K562 (cell line): Measurements from ENCODE around the gene ATAD3C. TPM values are rescaled to one million over a fixed set of nuclear protein-coding genes. Genes with fewer than 3 reads are reported as not detected.

Experiments
- ATAC-seq: fragments of 200-7000 bp; cut with Tn5 transposase; 3 replicates; pipeline ENCODE4 v1.9.1; 2020; ENCODE audit warnings: moderate library complexity
- BruUV-seq: library from RNA; stranded (reverse); fragments of 400-500 nt; replicated peaks from 2 replicates; lab custom pipeline; 2021; lab: Mats Ljungman, UMichigan
- CTCF ChIA-PET: fragments of 300-600 bp; formaldehyde crosslinking; extraction: SDS; loops from one replicate; lab custom pipeline; 2021; ENCODE audit warnings: low intra/inter-chr PET ratio; lab: Yijun Ruan, JAX
- POLR2A ChIA-PET: fragments of 300-600, 350-650 bp; sonication (Branson Sonifier 250); formaldehyde crosslinking; extraction: SDS; loops from one replicate; lab custom pipeline; 2021; ENCODE audit warnings: antibody characterized with exemption, inconsistent platforms; lab: Yijun Ruan, JAX
- DNase-seq, 4 experiments: peaks; one replicate each; pipeline versions ENCODE4 v3.0.0 to v3.0.0-alpha.2; 2011 to 2018; ENCODE audit warnings: low spot score in 3 of 4, mixed read lengths in 3 of 4; ENCODE audit errors: extremely low read depth in 1 of 4
- FAIRE-seq: peaks from 2 replicates; lab custom pipeline; 2011; peaks lifted over from hg19 to GRCh38; lab: Jason Lieb, UNC
- H2AFZ ChIP-seq: 2 replicates; pipeline ENCODE4 v1.6.0; 2011; ENCODE audit warnings: low read depth, low read length, control low read depth, inconsistent platforms
- H3K27ac ChIP-seq: fragments of 200-600 bp; 3 replicates; pipeline ENCODE4 v1.8.0; 2011; ENCODE audit warnings: low read depth, mild to moderate bottlenecking, control low read depth, inconsistent platforms, low read length, moderate library complexity, mixed read lengths; ENCODE audit errors: extremely low read depth
- H3K27me3 ChIP-seq, 2 experiments: fragments of 300-600 bp in 1 of 2; 2 replicates in 1 of 2; 3 replicates in 1 of 2; pipeline versions ENCODE4 v1.6.0 to v1.8.0; 2011; ENCODE audit warnings: inconsistent platforms in 2 of 2, low read length in 2 of 2, mild to moderate bottlenecking in 1 of 2, mixed read lengths in 1 of 2, moderate library complexity in 1 of 2; ENCODE audit not compliant: control insufficient read depth in 2 of 2, insufficient read depth in 2 of 2
- H3K36me3 ChIP-seq: fragments of 300-600 bp; 3 replicates; pipeline ENCODE4 v1.8.0; 2011; ENCODE audit warnings: mild to moderate bottlenecking, low read length, inconsistent platforms; ENCODE audit not compliant: control insufficient read depth, insufficient read depth
- H3K4me1 ChIP-seq, 2 experiments: fragments of 200-600 bp in 1 of 2; replicated peaks in 1 of 2; 2 replicates in 1 of 2; 3 replicates in 1 of 2; pipeline versions ENCODE4 v1.5.1 to v1.8.0; 2011; ENCODE audit warnings: inconsistent platforms in 2 of 2, low read length in 2 of 2, mild to moderate bottlenecking in 1 of 2, mixed read lengths in 1 of 2, moderate library complexity in 1 of 2; ENCODE audit not compliant: control insufficient read depth in 2 of 2, insufficient read depth in 2 of 2
- H3K4me2 ChIP-seq: 2 replicates; pipeline ENCODE4 v1.6.1; 2011; ENCODE audit warnings: low read length, control low read depth, inconsistent platforms, mixed read lengths; ENCODE audit not compliant: insufficient read depth
- H3K4me3 ChIP-seq: fragments of 200-600 bp; sonication (generic), shearing (Covaris generic); 2 replicates; pipeline ENCODE4 v1.5.1; 2016; ENCODE audit warnings: control low read depth, inconsistent platforms
- H3K79me2 ChIP-seq: fragments of 200-600 bp; 3 replicates; pipeline ENCODE4 v1.8.0; 2011; ENCODE audit warnings: low read length, inconsistent platforms; ENCODE audit not compliant: control insufficient read depth, insufficient read depth
- H3K9ac ChIP-seq, 2 experiments: 2 replicates each; pipeline versions ENCODE4 v1.6.0 to v1.6.1; 2011; ENCODE audit warnings: low read depth in 2 of 2, low read length in 2 of 2, control low read depth in 1 of 2, inconsistent platforms in 1 of 2, mild to moderate bottlenecking in 1 of 2, mixed read lengths in 1 of 2; ENCODE audit not compliant: insufficient read depth in 1 of 2
- H3K9me1 ChIP-seq: one replicate; pipeline ENCODE4 v1.6.0; 2011; ENCODE audit warnings: inconsistent platforms, mild to moderate bottlenecking, low read length, moderate library complexity; ENCODE audit not compliant: control insufficient read depth, insufficient read depth
- H3K9me3 ChIP-seq: replicated peaks from 2 replicates; pipeline ENCODE4 v1.5.1; 2011; ENCODE audit warnings: low read depth, low read length, inconsistent platforms; ENCODE audit not compliant: control insufficient read depth, insufficient read depth
- H4K20me1 ChIP-seq: replicated peaks from 2 replicates; pipeline ENCODE4 v1.6.1; 2011; ENCODE audit warnings: low read length, inconsistent platforms, mixed read lengths; ENCODE audit not compliant: control insufficient read depth, insufficient read depth
- AFF1 ChIP-seq, 2 experiments: fragments of 450-650 bp; IDR thresholded peaks; 2 replicates each; pipeline ENCODE4 v1.6.1; 2018; ENCODE audit warnings: mild to moderate bottlenecking in 2 of 2, low read depth in 1 of 2; ENCODE audit not compliant: partially characterized antibody in 2 of 2
- ZNF408 ChIP-seq: fragments of 250-450 bp; sonication (Bioruptor Pico); IDR thresholded peaks from 2 replicates; pipeline ENCODE4 v1.4.0; 2020; ENCODE audit warnings: low read depth, mild to moderate bottlenecking, moderate library complexity
- WGBS: fragments of 100-300 bp; shearing (Covaris generic); methylation state at CpG from one replicate; pipeline ENCODE4 v1.1.6; 2016; ENCODE audit warnings: low coverage, mixed read lengths; ENCODE audit not compliant: insufficient coverage; ENCODE audit errors: missing lambda C conversion rate; 5-methylcytosine and 5-hydroxymethylcytosine counted together
- in situ Hi-C: fragments of 300-500 bp; cut with MboI; formaldehyde crosslinking; loops from 4 replicates; pipeline ENCODE4 v1.15.0; 2018; ENCODE audit warnings: inconsistent platforms, mixed read lengths
- intact Hi-C: fragments of 100-400 bp; cut with micrococcal nuclease; formaldehyde crosslinking; loops from 2 replicates; pipeline ENCODE4 v1.14.2; 2022
- polyA plus RNA-seq, 8 experiments: library from polyadenylated mRNA; depleted of rRNA in 4 of 8; stranded (reverse) in 5 of 8; unstranded in 3 of 8; fragments of >200 nt; fragmentation: Nextera tagmentation in 2 of 8; fragmentation: Illumina TruSeq in 1 of 8; extraction: Ambion mirVana in 2 of 8; extraction: Trizol in 1 of 8; gene quantifications; 2 replicates each; pipeline versions ENCODE4 v1.2.1 to v1.2.3, GENCODE V29; 2011 to 2014; ENCODE audit warnings: inconsistent platforms in 1 of 8, missing spikeins in 1 of 8
- total RNA-seq, 7 experiments: library from RNA; depleted of rRNA in 6 of 7; stranded (reverse); fragments of >200 nt in 6 of 7; fragmentation: Illumina TruSeq in 2 of 7; extraction: Trizol in 2 of 7; gene quantifications; 2 replicates each; pipeline versions ENCODE4 v1.2.1 to v1.2.3, GENCODE V29; 2011 to 2021; ENCODE audit warnings: low replicate concordance in 1 of 7

Gene ATAD3C
- total and polyA plus RNA-seq, 9 of the 15 experiments (the other 6 are each of a cell fraction or from before 2014, with no cell fraction given) = 0.03 to 0.18 TPM; not detected in 7

- Histone ChIP-seq H3K27ac (no peak within 1 kb of the TSS), H3K36me3 (no peaks in the 10 kb centered on the region), H3K4me3 (no peak within 1 kb of the TSS), H4K20me1 (no peaks in the 10 kb centered on the region), H3K27me3 (no peaks in the 10 kb centered on the region), H3K4me2 (no peak within 1 kb of the TSS), H3K9ac (no peak within 1 kb of the TSS), H2AFZ (no peak within 1 kb of the TSS), H3K9me3 (no peaks in the 10 kb centered on the region)
- no peak for ATAC-seq
- BruUV-seq = no TSS peak
- WGBS = 48% methylated on average over 15 of the region's 18 CpGs
- intact Hi-C loops = no loop called here
- CTCF ChIA-PET = no interaction called here
- DNase-seq = no peak
- TF ChIP-seq AFF1 (IDR thresholded peaks at IDR 0.05; ENCODE audit: low read depth in 1 of 2, partially characterized antibody in 2 of 2) (no peak), ZNF408 (CRISPR knock-in tag) (no peak)
- TF ChIP-seq, all 486 proteins: peak for 0
- no peak for FAIRE-seq
- Histone ChIP-seq H3K79me2 (no peaks in the 10 kb centered on the region), H3K4me1 (peaks cover 3 to 36% of the 10 kb centered on the region in 2 experiments; a peak in 4 of 5 replicates), H3K9me1 (no peaks in the 10 kb centered on the region)
- in situ Hi-C loops = no loop called here
- POLR2A ChIA-PET = interaction anchor here (0.7 to 1.9 kb wide), 4 partner anchors 8 to 23 kb away, joined by 3 to 5 read pairs (median 4); partner anchors contain the start of genes CCNL2 and MRPL20
These were observed 28.2 kb upstream of the ATAD3C start, which contains the start of gene ANKRD65 for GRCh38 chr1:1421147-1421906. ANKRD65 (minus strand) TSS chr1:1421276; CDS start chr1:1421005, 271 bp downstream.
